Measurements from ENCODE around the gene SPOCK1.

DNA sequence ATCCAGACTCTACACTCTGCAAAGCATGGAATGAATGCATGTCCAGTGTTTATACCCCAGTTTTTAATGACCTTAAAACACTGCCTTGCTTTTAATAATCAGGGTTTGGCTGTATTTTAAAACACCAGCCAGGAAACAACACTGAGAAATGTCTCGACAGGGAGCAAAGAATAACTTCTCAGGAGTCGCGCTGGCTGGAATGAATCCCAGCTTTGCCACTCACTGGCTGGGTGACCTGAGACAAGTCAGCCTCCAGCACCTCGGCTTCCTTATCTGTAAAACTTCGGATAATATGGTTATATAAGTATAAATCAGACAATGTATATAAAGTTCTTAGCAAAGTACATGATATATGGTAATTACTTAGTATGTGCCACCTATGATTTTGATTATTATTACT lies 505.0 kb downstream of the SPOCK1 start:
- TF ChIP-seq, protein P1, sequence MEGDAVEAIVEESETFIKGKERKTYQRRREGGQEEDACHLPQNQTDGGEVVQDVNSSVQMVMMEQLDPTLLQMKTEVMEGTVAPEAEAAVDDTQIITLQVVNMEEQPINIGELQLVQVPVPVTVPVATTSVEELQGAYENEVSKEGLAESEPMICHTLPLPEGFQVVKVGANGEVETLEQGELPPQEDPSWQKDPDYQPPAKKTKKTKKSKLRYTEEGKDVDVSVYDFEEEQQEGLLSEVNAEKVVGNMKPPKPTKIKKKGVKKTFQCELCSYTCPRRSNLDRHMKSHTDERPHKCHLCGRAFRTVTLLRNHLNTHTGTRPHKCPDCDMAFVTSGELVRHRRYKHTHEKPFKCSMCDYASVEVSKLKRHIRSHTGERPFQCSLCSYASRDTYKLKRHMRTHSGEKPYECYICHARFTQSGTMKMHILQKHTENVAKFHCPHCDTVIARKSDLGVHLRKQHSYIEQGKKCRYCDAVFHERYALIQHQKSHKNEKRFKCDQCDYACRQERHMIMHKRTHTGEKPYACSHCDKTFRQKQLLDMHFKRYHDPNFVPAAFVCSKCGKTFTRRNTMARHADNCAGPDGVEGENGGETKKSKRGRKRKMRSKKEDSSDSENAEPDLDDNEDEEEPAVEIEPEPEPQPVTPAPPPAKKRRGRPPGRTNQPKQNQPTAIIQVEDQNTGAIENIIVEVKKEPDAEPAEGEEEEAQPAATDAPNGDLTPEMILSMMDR (IDR thresholded peaks at IDR 0.05; ENCODE audit: poor library complexity), result no peak
- TF ChIP-seq EZH2 (IDR thresholded peaks at IDR 0.05; ENCODE audit: borderline replicate concordance), result no peak

All from hepatocyte (in vitro differentiated cells).